Astrocyte of the spinal cord (primary cell): ENCODE measurements around the gene USE1.

Experiments used
- DNase-seq: peaks from one replicate; pipeline ENCODE4 v3.0.0; 2011; ENCODE audit warnings: low read depth, low spot score
- H3K4me3 ChIP-seq: 2 replicates; pipeline ENCODE4 v1.5.1; 2011; ENCODE audit warnings: low read depth, mild to moderate bottlenecking, low read length, moderate library complexity
- in situ Hi-C: cut with HindIII; loops from 2 replicates; pipeline ENCODE4 v1.10.0; 2017; ENCODE audit warnings: low sequenced_read_pairs
- TF ChIP-seq, protein P1 (sequence below): IDR thresholded peaks from 2 replicates; pipeline ENCODE4 v1.5.1; 2012; ENCODE audit warnings: low read depth, mild to moderate bottlenecking, low read length, inconsistent platforms

Gene USE1

DNA sequence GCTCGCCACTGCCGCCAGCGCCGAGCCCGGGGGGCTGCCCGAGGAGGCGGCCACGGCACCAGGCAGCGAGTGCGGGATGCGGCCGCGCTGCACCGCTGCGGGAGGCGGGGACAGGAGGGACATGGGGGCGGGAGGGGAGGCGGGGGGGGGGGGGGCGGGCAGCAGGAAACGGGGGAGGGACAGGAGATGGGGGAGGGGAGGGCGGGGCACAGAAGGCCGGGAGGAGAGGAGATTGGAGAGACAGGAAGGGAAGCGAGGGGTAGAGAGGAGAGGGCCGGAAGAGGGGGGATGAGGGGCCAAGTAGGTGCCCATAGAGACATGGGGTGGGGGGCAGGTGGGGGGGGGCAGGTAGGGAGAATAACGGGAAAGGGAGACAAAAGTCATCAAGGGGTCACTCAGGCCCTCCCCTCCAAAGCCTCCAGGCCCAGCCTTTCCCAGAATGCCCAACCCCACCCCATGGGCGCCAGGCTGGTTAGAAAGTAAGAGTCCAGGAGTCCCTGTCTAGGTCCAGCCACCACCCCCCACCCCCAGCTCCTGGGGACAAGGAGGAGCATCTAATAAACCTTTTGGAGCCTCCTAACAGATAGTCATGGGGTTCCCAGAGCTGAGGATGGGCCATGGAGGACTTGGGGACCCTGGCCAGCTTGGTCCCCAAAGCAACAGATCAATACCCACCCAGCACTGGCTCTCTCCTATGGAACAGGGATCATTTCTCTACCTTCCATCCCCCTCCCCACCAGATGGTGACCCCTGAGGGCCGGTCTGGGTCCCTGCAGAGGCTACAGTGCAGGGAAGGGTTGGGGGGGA lies 21.0 kb downstream of the USE1 start:
- H3K4me3 ChIP-seq, result peak overlapping the region; percentile 56
- in situ Hi-C loops, result no loop called here
- no peak for DNase-seq
- TF ChIP-seq, protein P1, sequence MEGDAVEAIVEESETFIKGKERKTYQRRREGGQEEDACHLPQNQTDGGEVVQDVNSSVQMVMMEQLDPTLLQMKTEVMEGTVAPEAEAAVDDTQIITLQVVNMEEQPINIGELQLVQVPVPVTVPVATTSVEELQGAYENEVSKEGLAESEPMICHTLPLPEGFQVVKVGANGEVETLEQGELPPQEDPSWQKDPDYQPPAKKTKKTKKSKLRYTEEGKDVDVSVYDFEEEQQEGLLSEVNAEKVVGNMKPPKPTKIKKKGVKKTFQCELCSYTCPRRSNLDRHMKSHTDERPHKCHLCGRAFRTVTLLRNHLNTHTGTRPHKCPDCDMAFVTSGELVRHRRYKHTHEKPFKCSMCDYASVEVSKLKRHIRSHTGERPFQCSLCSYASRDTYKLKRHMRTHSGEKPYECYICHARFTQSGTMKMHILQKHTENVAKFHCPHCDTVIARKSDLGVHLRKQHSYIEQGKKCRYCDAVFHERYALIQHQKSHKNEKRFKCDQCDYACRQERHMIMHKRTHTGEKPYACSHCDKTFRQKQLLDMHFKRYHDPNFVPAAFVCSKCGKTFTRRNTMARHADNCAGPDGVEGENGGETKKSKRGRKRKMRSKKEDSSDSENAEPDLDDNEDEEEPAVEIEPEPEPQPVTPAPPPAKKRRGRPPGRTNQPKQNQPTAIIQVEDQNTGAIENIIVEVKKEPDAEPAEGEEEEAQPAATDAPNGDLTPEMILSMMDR, result no peak

DNA sequence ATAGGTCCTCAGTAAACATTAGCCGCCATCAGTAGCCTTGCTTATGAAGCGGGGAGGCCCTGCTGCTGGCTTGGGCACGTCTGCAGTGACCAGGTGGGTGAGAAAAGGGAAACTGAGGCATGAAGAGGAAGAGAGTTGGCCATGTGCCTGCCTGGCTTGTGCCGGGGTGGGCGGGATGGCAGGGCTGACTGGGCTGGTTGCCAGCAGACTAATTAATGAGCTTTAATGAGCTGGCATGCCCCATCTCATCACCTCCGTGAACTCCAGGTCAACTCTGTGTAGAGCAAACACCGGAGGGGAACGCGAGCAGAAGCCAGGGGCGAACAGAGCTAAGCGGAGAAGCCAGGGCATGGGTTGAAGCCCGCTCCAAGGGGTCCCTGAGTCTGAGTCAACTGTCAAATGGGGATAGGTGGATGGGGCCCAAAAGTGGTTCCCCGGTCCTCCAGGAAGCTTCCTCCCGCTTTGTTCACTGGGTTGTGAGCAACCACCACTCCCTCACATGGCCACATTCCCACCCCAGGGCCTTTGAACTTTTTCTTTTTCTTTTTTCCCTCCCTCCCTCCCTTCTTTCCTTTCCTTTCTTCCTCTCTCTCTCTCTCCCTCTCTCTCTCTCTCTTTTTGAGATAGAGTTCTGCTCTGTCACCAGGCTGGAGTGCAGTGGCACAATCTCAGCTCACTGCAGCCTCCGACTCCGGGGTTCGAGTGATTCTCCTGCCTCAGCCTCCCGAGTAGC lies 21.8 kb downstream of the USE1 start:
- TF ChIP-seq, protein P1, result no peak
- in situ Hi-C loops, result no loop called here
- DNase-seq, result no peak
- H3K4me3 ChIP-seq, result no peak overlapping the region

DNA sequence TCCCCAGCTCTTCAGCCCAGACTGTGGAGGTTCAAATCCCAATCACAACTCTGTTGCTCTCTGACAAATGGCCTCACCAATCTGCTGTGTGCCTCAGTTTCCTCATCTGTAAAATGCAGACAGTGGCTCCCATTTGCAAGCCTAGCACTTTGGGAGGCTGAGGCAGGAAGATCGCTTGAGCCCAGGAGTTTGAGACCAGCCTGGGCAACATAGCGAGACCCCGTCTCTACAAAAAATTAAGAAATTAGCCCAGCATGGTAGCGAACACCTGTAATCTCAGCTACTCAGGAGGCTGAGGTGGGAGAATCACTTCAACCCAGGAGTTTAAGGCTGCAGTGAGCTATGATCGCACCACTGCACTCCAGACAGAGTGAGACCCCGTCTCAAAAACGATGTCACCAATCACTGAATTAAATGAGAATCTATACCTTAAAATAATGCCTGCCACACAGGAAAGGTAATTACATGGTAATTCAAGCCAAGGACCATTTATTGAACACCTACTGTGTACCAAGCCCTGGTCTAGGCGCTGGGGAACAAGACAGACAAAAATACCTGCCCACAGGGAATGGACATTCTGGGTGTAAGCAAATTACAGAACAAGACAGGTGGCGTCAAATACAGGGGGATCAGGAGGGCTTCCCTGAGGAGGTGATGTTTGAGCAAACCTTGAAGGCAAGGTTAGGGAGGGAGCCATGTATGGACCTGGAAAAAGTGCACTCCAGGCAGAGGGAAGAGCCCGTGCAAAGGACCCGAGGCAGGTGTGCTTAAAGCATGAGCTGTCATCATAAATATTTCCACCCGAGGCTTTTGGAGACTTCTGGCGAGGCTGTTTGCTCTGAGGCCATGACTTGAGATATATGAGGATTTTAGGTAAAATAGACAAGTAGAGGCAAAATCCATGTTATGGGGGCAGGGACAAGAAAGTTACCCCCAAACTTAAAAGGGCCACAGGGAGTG lies 22.9 kb downstream of the USE1 start:
- no peak for DNase-seq
- no peak overlapping the region for H3K4me3 ChIP-seq
- in situ Hi-C loops, result no loop called here
- TF ChIP-seq, protein P1, result no peak

DNA sequence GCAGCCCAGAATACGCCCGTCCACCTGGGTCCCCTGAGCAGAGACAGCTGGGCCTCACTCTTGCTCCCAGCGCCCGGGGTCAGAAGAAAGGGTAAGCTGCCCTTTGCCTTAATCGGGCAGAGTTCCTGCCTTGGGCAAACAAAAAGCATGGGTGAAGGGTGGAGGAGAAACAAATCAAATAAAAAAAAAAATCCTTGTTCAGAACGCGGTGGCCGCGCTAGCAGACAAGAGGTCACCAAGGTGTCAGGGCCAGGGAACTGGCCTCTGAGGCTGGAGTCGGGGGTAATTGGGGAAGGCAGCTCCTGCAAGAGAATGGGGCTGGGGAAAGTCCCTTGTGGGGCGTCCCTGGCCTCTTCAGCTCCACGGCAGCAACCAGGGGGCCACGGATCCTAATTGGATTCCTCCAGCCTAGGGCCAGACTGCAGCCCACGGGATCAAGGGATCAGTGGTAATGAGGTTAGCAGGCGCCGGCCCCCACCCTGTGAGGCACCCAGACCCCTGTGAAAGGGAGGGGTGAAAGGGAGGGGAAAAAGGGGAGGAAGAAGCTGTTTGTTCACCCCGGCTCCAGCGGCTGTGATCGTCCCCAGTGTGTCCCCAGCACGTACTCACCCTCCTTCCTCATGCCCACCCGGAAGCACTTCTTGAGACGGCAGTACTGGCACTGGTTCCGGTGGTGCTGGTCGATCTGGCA lies 25.1 kb downstream of the USE1 start:
- TF ChIP-seq, protein P1, result no peak
- H3K4me3 ChIP-seq, result no peak overlapping the region
- DNase-seq, result no peak
- in situ Hi-C loops, result no loop called here

DNA sequence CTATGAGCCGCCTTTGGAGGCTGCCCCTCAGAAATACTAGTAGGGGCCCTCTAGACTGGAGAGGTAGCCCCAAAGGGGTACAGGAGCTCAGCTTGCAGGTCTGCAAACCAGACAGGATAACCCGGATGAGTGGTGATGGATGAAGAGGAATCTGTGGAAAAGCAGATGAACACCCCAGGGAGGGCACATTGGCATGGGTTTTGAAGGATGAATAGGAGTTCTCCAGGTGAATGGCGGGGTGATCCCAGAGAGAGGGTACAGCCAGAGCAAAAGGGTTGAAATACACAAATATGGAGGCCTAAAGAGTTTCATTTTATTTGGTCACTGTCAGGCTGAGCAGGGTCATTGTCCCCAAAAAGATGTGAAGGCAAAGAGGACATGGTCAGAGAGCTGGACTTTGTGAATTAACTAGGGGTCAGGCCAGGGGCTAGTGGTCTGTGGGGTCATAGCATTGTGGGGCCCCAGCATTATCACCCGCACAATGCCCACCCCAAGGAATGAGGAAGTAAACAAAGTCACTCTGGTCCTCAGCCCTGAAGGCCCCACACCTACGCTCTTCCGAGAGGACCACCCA lies 25.8 kb downstream of the USE1 start:
- in situ Hi-C loops, result no loop called here
- TF ChIP-seq, protein P1, result no peak
- DNase-seq, result no peak
- no peak overlapping the region for H3K4me3 ChIP-seq
